HCT116 (cell line): ENCODE results near the gene SMC6. TPM values are rescaled to one million over a fixed set of nuclear protein-coding genes. Genes with fewer than 3 reads are reported as not detected.

ENCODE experiments used
- ATAC-seq: fragments of 200-7000 bp; cut with Tn5 transposase; 2 replicates; pipeline ENCODE4 v1.9.1; 2020; ENCODE audit warnings: mild to moderate bottlenecking, moderate library complexity
- BruUV-seq: library from RNA; stranded (reverse); fragments of 400-500 nt; replicated peaks from 2 replicates; lab custom pipeline; 2021; lab: Mats Ljungman, UMichigan
- CTCF ChIA-PET: fragments of 300-600 bp; sonication (Branson Sonifier 250); formaldehyde crosslinking; loops from one replicate; lab custom pipeline; 2021; ENCODE audit warnings: antibody characterized with exemption; lab: Charles Lee
- POLR2A ChIA-PET: fragments of 300-600, 350-600 bp; sonication (Branson Sonifier 250); formaldehyde crosslinking; loops from one replicate; lab custom pipeline; 2021; ENCODE audit warnings: antibody characterized with exemption; lab: Charles Lee
- RAD21 ChIA-PET, 2 experiments: fragments of 300-600 bp; sonication (Branson Sonifier 250); formaldehyde crosslinking; loops; one replicate each; lab custom pipeline; 2023; ENCODE audit warnings: low total read pairs in 2 of 2; ENCODE audit not compliant: uncharacterized antibody in 2 of 2, unreplicated experiment in 2 of 2, low non-redundant PET in 1 of 2; lab: Charles Lee
- DNase-seq: peaks from one replicate; pipeline ENCODE4 v3.0.0-alpha.2; 2010; ENCODE audit warnings: low read depth, low spot score
- H2AFZ ChIP-seq: fragments of 200-600 bp; shearing (Covaris generic), sonication (generic); 2 replicates; pipeline ENCODE4 v1.6.1; 2017; ENCODE audit warnings: low read depth, mixed run types, mixed read lengths, antibody characterized with exemption, low read length; ENCODE audit not compliant: poor library complexity, severe bottlenecking
- H3K27ac ChIP-seq: 2 replicates; pipeline ENCODE4 v1.5.1; 2012; ENCODE audit warnings: low read depth, low read length
- H3K27me3 ChIP-seq: fragments of 200-600 bp; sonication (generic); 2 replicates; pipeline ENCODE4 v1.6.1; 2016; ENCODE audit warnings: mixed run types, low read length, mixed read lengths; ENCODE audit not compliant: insufficient read depth
- H3K36me3 ChIP-seq, 2 experiments: fragments of 200-500 bp in 1 of 2; fragments of 200-600 bp in 1 of 2; sonication (Bioruptor generic) in 1 of 2; sonication (generic) in 1 of 2; 2 replicates each; pipeline versions ENCODE4 v1.5.1 to v1.6.1; 2014 to 2016; ENCODE audit warnings: low read length in 2 of 2, inconsistent platforms in 1 of 2, mixed read lengths in 1 of 2, mixed run types in 1 of 2; ENCODE audit not compliant: insufficient read depth in 2 of 2, control insufficient read depth in 1 of 2
- H3K4me1 ChIP-seq, 2 experiments: fragments of 200-600 bp in 1 of 2; sonication (generic) in 1 of 2; 2 replicates each; pipeline versions ENCODE4 v1.5.1 to v1.6.1; 2012 to 2017; ENCODE audit warnings: low read length in 2 of 2, inconsistent platforms in 1 of 2, mild to moderate bottlenecking in 1 of 2, mixed read lengths in 1 of 2, mixed run types in 1 of 2, moderate library complexity in 1 of 2; ENCODE audit not compliant: insufficient read depth in 2 of 2, control insufficient read depth in 1 of 2
- H3K4me2 ChIP-seq: fragments of 200-600 bp; sonication (generic); 2 replicates; pipeline ENCODE4 v1.6.1; 2017; ENCODE audit warnings: mixed run types, low read length, mixed read lengths
- H3K4me3 ChIP-seq, 2 experiments: fragments of 200-600 bp in 1 of 2; sonication (generic) in 1 of 2; replicated peaks in 1 of 2; 2 replicates each; pipeline ENCODE4 v1.5.1; 2011 to 2016; ENCODE audit warnings: low read length in 2 of 2, control low read depth in 1 of 2, low read depth in 1 of 2, mild to moderate bottlenecking in 1 of 2, mixed read lengths in 1 of 2, mixed run types in 1 of 2
- H3K79me2 ChIP-seq: fragments of 200-600 bp; sonication (generic); 2 replicates; pipeline ENCODE4 v1.6.1; 2017; ENCODE audit warnings: mild to moderate bottlenecking, mixed run types, low read length, moderate library complexity, mixed read lengths; ENCODE audit not compliant: insufficient read depth
- H3K9ac ChIP-seq: fragments of 200-600 bp; sonication (generic); 2 replicates; pipeline ENCODE4 v1.6.1; 2016; ENCODE audit warnings: low read length, mixed read lengths
- H3K9me2 ChIP-seq: fragments of 200-600 bp; sonication (generic), shearing (Covaris generic); 2 replicates; pipeline ENCODE4 v1.6.1; 2017; ENCODE audit warnings: mixed run types, mild to moderate bottlenecking, moderate library complexity; ENCODE audit not compliant: insufficient read depth
- H3K9me3 ChIP-seq, 2 experiments: fragments of 200-500 bp in 1 of 2; fragments of 200-600 bp in 1 of 2; sonication (Bioruptor generic) in 1 of 2; sonication (generic) in 1 of 2; 2 replicates each; pipeline ENCODE4 v1.6.1; 2014 to 2017; ENCODE audit warnings: low read length in 2 of 2, mixed read lengths in 2 of 2, inconsistent platforms in 1 of 2, low read depth in 1 of 2, mild to moderate bottlenecking in 1 of 2, mixed run types in 1 of 2, moderate library complexity in 1 of 2; ENCODE audit not compliant: control insufficient read depth in 1 of 2, insufficient read depth in 1 of 2
- H4K20me1 ChIP-seq: fragments of 200-600 bp; sonication (generic), shearing (Covaris generic); 2 replicates; pipeline ENCODE4 v1.6.1; 2017; ENCODE audit warnings: mixed run types, mild to moderate bottlenecking, moderate library complexity; ENCODE audit not compliant: insufficient read depth
- ATF3 ChIP-seq: IDR thresholded peaks from 2 replicates; pipeline ENCODE4 v1.6.1; 2012
- CBX3 ChIP-seq: IDR thresholded peaks from 2 replicates; pipeline ENCODE4 v1.6.1; 2012; ENCODE audit warnings: low read depth
- ELF1 ChIP-seq: IDR thresholded peaks from 2 replicates; pipeline ENCODE4 v1.6.1; 2012; ENCODE audit warnings: low read depth, borderline replicate concordance
- EZH2 ChIP-seq: fragments of 200-600 bp; sonication (generic); IDR thresholded peaks from 2 replicates; pipeline ENCODE4 v1.6.1; 2017; ENCODE audit warnings: antibody characterized with exemption, mixed run types
- EZH2phosphoT487 ChIP-seq: fragments of 200-600 bp; IDR thresholded peaks from 2 replicates; pipeline ENCODE4 v1.6.1; 2018; ENCODE audit warnings: antibody characterized with exemption, borderline replicate concordance
- JUND ChIP-seq: IDR thresholded peaks from 2 replicates; pipeline ENCODE4 v1.6.1; 2012
- POLR2AphosphoS5 ChIP-seq: IDR thresholded peaks from 2 replicates; pipeline ENCODE4 v1.6.1; 2011; ENCODE audit warnings: mild to moderate bottlenecking, low read depth, low read length, moderate library complexity
- RAD21 ChIP-seq: IDR thresholded peaks from 2 replicates; pipeline ENCODE4 v1.6.1; 2012; ENCODE audit warnings: low read depth, mild to moderate bottlenecking
- SIN3A ChIP-seq: IDR thresholded peaks from 2 replicates; pipeline ENCODE4 v1.6.1; 2012; ENCODE audit warnings: low read depth
- SRF ChIP-seq: IDR thresholded peaks from 2 replicates; pipeline ENCODE4 v1.6.1; 2012; ENCODE audit warnings: low read depth
- TCF7L2 ChIP-seq: IDR thresholded peaks from 2 replicates; pipeline ENCODE4 v1.7.0; 2011; ENCODE audit warnings: borderline replicate concordance, inconsistent platforms; ENCODE audit not compliant: insufficient read depth, insufficient read length; ENCODE audit errors: extremely low read depth
- YY1 ChIP-seq: IDR thresholded peaks from 2 replicates; pipeline ENCODE4 v1.6.1; 2011; ENCODE audit warnings: low read length, low read depth, moderate library complexity, mild to moderate bottlenecking; ENCODE audit not compliant: insufficient replicate concordance; ENCODE audit errors: extremely low read depth
- ZFX ChIP-seq: fragments of 450-650 bp; IDR thresholded peaks from 2 replicates; pipeline ENCODE4 v1.6.1; 2017
- ZNF274 ChIP-seq: fragments of 200-500 bp; sonication (Bioruptor generic); IDR thresholded peaks from 2 replicates; pipeline ENCODE4 v1.6.1; 2014; ENCODE audit warnings: mild to moderate bottlenecking, low read depth, low read length, inconsistent platforms
- intact Hi-C: fragments of 100-400 bp; cut with micrococcal nuclease; formaldehyde crosslinking; loops from 2 replicates; pipeline ENCODE4 v1.10.0; 2022
- total RNA-seq: library from RNA; stranded (reverse); gene quantifications from one replicate; pipeline ENCODE4 v1.2.1, GENCODE V29; 2021; ENCODE audit not compliant: unreplicated experiment
- TF ChIP-seq, protein P1 (sequence below): IDR thresholded peaks from 2 replicates; pipeline ENCODE4 v1.6.1; 2011; ENCODE audit warnings: mild to moderate bottlenecking, low read length, moderate library complexity; ENCODE audit not compliant: insufficient replicate concordance; ENCODE audit errors: extremely low read depth
- TF ChIP-seq, protein P2 (sequence below): IDR thresholded peaks from 2 replicates; pipeline ENCODE4 v1.6.1; 2012

The SMC6 gene
- total RNA-seq, 1 experiment from 2014 or later: 26.4 TPM

GRCh38 chr2:17788773-17789172, 35.2 kb upstream of the SMC6 start:
- H3K27me3 ChIP-seq: peaks cover 9% of the 10 kb centered on the region; the same call in 1 of the 2 replicates
- no peaks in the 10 kb centered on the region for H3K9me2 ChIP-seq
- CTCF ChIA-PET: no interaction called here
- H3K4me3 ChIP-seq: no peak overlapping the region
- RAD21 ChIA-PET: no interaction called here
- H3K79me2 ChIP-seq: no peaks in the 10 kb centered on the region
- no peaks in the 10 kb centered on the region for H3K36me3 ChIP-seq
- no peak overlapping the region for H2AFZ ChIP-seq
- no peak overlapping the region for H3K27ac ChIP-seq
- H3K4me1 ChIP-seq: no peaks in the 10 kb centered on the region
- TF ChIP-seq JUND (no peak), POLR2AphosphoS5 (no peak), TCF7L2 (no peak)
- no TSS peak for BruUV-seq
- DNase-seq (no peak), ATAC-seq (no peak)
- POLR2A ChIA-PET: no interaction called here
- no peaks in the 10 kb centered on the region for H3K9me3 ChIP-seq
- H4K20me1 ChIP-seq: no peaks in the 10 kb centered on the region
- intact Hi-C loops: no loop called here
- no peak overlapping the region for H3K9ac ChIP-seq
- H3K4me2 ChIP-seq: no peak overlapping the region

GRCh38 chr2:17786727-17787126, 33.1 kb upstream of the SMC6 start:
- no peak for ATAC-seq

More at GRCh38 chr2:17786727-17787126, 33.1 kb upstream of the SMC6 start:
- Histone ChIP-seq H3K79me2 (no peaks in the 10 kb centered on the region), H2AFZ (no peak overlapping the region), H3K27ac (no peak overlapping the region), H3K27me3 (peaks cover 9% of the 10 kb centered on the region; the same call in 1 of the 2 replicates), H3K36me3 (no peaks in the 10 kb centered on the region), H3K4me2 (no peak overlapping the region), H3K4me1 (no peaks in the 10 kb centered on the region), H3K9ac (no peak overlapping the region), H3K9me3 (no peaks in the 10 kb centered on the region), H3K4me3 (no peak overlapping the region), H3K9me2 (no peaks in the 10 kb centered on the region), H4K20me1 (no peaks in the 10 kb centered on the region)
- BruUV-seq: no TSS peak
- ChIA-PET POLR2A (no interaction called here), RAD21 (no interaction called here), CTCF (no interaction called here)
- DNase-seq: no peak
- TF ChIP-seq SRF (no peak), TCF7L2 (no peak), EZH2 (no peak), ZFX (no peak), EZH2phosphoT487 (no peak), ZNF274 (no peak), ELF1 (no peak), POLR2AphosphoS5 (no peak), ATF3 (no peak), SIN3A (no peak), JUND (no peak), RAD21 (no peak), YY1 (no peak), CBX3 (no peak)
- TF ChIP-seq, protein P1, sequence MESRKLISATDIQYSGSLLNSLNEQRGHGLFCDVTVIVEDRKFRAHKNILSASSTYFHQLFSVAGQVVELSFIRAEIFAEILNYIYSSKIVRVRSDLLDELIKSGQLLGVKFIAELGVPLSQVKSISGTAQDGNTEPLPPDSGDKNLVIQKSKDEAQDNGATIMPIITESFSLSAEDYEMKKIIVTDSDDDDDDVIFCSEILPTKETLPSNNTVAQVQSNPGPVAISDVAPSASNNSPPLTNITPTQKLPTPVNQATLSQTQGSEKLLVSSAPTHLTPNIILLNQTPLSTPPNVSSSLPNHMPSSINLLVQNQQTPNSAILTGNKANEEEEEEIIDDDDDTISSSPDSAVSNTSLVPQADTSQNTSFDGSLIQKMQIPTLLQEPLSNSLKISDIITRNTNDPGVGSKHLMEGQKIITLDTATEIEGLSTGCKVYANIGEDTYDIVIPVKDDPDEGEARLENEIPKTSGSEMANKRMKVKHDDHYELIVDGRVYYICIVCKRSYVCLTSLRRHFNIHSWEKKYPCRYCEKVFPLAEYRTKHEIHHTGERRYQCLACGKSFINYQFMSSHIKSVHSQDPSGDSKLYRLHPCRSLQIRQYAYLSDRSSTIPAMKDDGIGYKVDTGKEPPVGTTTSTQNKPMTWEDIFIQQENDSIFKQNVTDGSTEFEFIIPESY: no peak
- TF ChIP-seq, protein P2, sequence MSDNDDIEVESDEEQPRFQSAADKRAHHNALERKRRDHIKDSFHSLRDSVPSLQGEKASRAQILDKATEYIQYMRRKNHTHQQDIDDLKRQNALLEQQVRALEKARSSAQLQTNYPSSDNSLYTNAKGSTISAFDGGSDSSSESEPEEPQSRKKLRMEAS: no peak
- intact Hi-C loops: no loop called here
